HepG2 (cell line): Measurements from ENCODE around the gene METTL15. TPM values are rescaled to one million over a fixed set of nuclear protein-coding genes. Genes with fewer than 3 reads are reported as not detected.

ENCODE experiments used
- ATAC-seq: fragments of 200-7000 bp; cut with Tn5 transposase; 3 replicates; pipeline ENCODE4 v1.9.1; 2020; ENCODE audit warnings: mild to moderate bottlenecking, moderate library complexity
- BruUV-seq: library from RNA; stranded (reverse); fragments of 400-500 nt; replicated peaks from 2 replicates; lab custom pipeline; 2021; lab: Mats Ljungman, UMichigan
- CTCF ChIA-PET: fragments of 300-600 bp; formaldehyde crosslinking; extraction: SDS; loops from one replicate; lab custom pipeline; 2021; ENCODE audit warnings: low total read pairs, inconsistent platforms, low intra/inter-chr PET ratio; lab: Yijun Ruan, JAX
- POLR2A ChIA-PET: fragments of 350-600 bp; sonication (Branson Sonifier 250); formaldehyde crosslinking; loops from one replicate; lab custom pipeline; 2020; ENCODE audit warnings: antibody characterized with exemption, inconsistent platforms; lab: Yijun Ruan, JAX
- DNase-seq: peaks from one replicate; pipeline ENCODE4 v3.0.0-alpha.2; 2015; ENCODE audit warnings: low spot score
- FAIRE-seq: peaks from 3 replicates; lab custom pipeline; 2011; peaks lifted over from hg19 to GRCh38; lab: Jason Lieb, UNC
- H2AFZ ChIP-seq: one replicate; pipeline ENCODE4 v1.6.1; 2011; ENCODE audit warnings: low read length, inconsistent platforms
- H3K27ac ChIP-seq: fragments of 300-600 bp; 3 replicates; pipeline ENCODE4 v1.8.0; 2011; ENCODE audit warnings: mixed run types, mild to moderate bottlenecking, mixed read lengths, low read length, inconsistent platforms; ENCODE audit not compliant: insufficient read depth; ENCODE audit errors: extremely low read length
- H3K27me3 ChIP-seq, 2 experiments: fragments of 200-600 bp in 1 of 2; 2 replicates in 1 of 2; 3 replicates in 1 of 2; pipeline versions ENCODE4 v1.6.0 to v1.8.0; 2011; ENCODE audit warnings: low read length in 2 of 2, mild to moderate bottlenecking in 2 of 2, moderate library complexity in 2 of 2, inconsistent platforms in 1 of 2; ENCODE audit not compliant: insufficient read depth in 2 of 2, control insufficient read depth in 1 of 2
- H3K36me3 ChIP-seq, 2 experiments: fragments of 200-600 bp in 1 of 2; replicated peaks in 1 of 2; 2 replicates in 1 of 2; 3 replicates in 1 of 2; pipeline versions ENCODE4 v1.5.1 to v1.8.0; 2011; ENCODE audit warnings: low read length in 2 of 2, inconsistent platforms in 1 of 2; ENCODE audit not compliant: insufficient read depth in 2 of 2, control insufficient read depth in 1 of 2
- H3K4me1 ChIP-seq: 2 replicates; pipeline ENCODE4 v1.5.1; 2012; ENCODE audit warnings: low read length, inconsistent platforms; ENCODE audit not compliant: insufficient read depth
- H3K4me2 ChIP-seq: 2 replicates; pipeline ENCODE4 v1.6.0; 2011; ENCODE audit warnings: low read depth, low read length, inconsistent platforms
- H3K4me3 ChIP-seq, 3 experiments: fragments of 200-600 bp in 1 of 3; sonication (generic), shearing (Covaris generic) in 1 of 3; replicated peaks in 1 of 3; 2 replicates each; pipeline ENCODE4 v1.5.1; 2011 to 2016; ENCODE audit warnings: low read length in 3 of 3, inconsistent platforms in 2 of 3, low read depth in 2 of 3, mild to moderate bottlenecking in 2 of 3, control low read depth in 1 of 3, mixed read lengths in 1 of 3; ENCODE audit not compliant: insufficient read depth in 1 of 3
- H3K79me2 ChIP-seq: one replicate; pipeline ENCODE4 v1.6.1; 2011; ENCODE audit warnings: low read length, inconsistent platforms; ENCODE audit not compliant: insufficient read depth
- H3K9ac ChIP-seq: 2 replicates; pipeline ENCODE4 v1.6.0; 2011; ENCODE audit warnings: mild to moderate bottlenecking, low read depth, low read length, inconsistent platforms; ENCODE audit not compliant: insufficient read depth
- H3K9me3 ChIP-seq: 2 replicates; pipeline ENCODE4 v1.5.1; 2012; ENCODE audit warnings: mild to moderate bottlenecking, low read length
- H4K20me1 ChIP-seq: 2 replicates; pipeline ENCODE4 v1.6.0; 2011; ENCODE audit warnings: inconsistent platforms, mild to moderate bottlenecking, low read length, moderate library complexity; ENCODE audit not compliant: insufficient read depth
- MIER2 ChIP-seq: IDR thresholded peaks from 2 replicates; pipeline ENCODE4 v1.6.1; 2016; ENCODE audit warnings: missing biosample characterization, missing genetic modification reagents
- MLX ChIP-seq: IDR thresholded peaks from 2 replicates; pipeline ENCODE4 v1.6.1; 2016
- POGZ ChIP-seq: sonication (generic); formaldehyde crosslinking; IDR thresholded peaks from 2 replicates; pipeline ENCODE4 v1.4.0; 2020; ENCODE audit warnings: mild to moderate bottlenecking, missing genetic modification reagents
- RBAK ChIP-seq: sonication (generic); formaldehyde crosslinking; IDR thresholded peaks from 2 replicates; pipeline ENCODE4 v1.5.1; 2020; ENCODE audit warnings: mild to moderate bottlenecking, missing genetic modification reagents
- TAF15 ChIP-seq: fragments of 200-400 bp; formaldehyde crosslinking; IDR thresholded peaks from one replicate; pipeline ENCODE4 v1.6.1; 2018; ENCODE audit warnings: mild to moderate bottlenecking, low read depth, low read length; ENCODE audit not compliant: poor library complexity, severe bottlenecking
- ZMYM2 ChIP-seq: sonication (generic); formaldehyde crosslinking; IDR thresholded peaks from 2 replicates; pipeline ENCODE4 v1.8.0; 2022; ENCODE audit warnings: mild to moderate bottlenecking, missing genetic modification reagents
- ZNF253 ChIP-seq: sonication (generic); formaldehyde crosslinking; IDR thresholded peaks from 2 replicates; pipeline ENCODE4 v1.8.0; 2022; ENCODE audit warnings: mild to moderate bottlenecking, missing genetic modification reagents, borderline replicate concordance
- ZNF550 ChIP-seq: sonication (generic); formaldehyde crosslinking; IDR thresholded peaks from 2 replicates; pipeline ENCODE4 v1.4.0; 2020; ENCODE audit warnings: mild to moderate bottlenecking, missing genetic modification reagents, borderline replicate concordance
- ZNF615 ChIP-seq: sonication (generic); formaldehyde crosslinking; IDR thresholded peaks from 2 replicates; pipeline ENCODE4 v1.5.0; 2020; ENCODE audit warnings: mild to moderate bottlenecking, missing genetic modification reagents, borderline replicate concordance
- ZNF781 ChIP-seq: sonication (generic); formaldehyde crosslinking; IDR thresholded peaks from 2 replicates; pipeline ENCODE4 v1.5.1; 2020; ENCODE audit warnings: borderline replicate concordance, mild to moderate bottlenecking, missing genetic modification reagents; ENCODE audit errors: not compliant biosample characterization
- WGBS: methylation state at CpG from one replicate; pipeline ENCODE4 v1.1.6; 2017; ENCODE audit warnings: low lambda C conversion rate; 5-methylcytosine and 5-hydroxymethylcytosine counted together
- in situ Hi-C: cut with HindIII; loops from 2 replicates; pipeline ENCODE4 v1.10.0; 2017; ENCODE audit warnings: low pct_unique_long_range_greater_than_20kb; ENCODE audit not compliant: extremely low pct_ligation_motif_present
- intact Hi-C: fragments of 100-400 bp; cut with micrococcal nuclease; formaldehyde crosslinking; loops from one replicate; pipeline ENCODE4 v1.10.0; 2022; ENCODE audit not compliant: unreplicated experiment
- polyA plus RNA-seq, 8 experiments: library from polyadenylated mRNA; depleted of rRNA in 3 of 8; stranded (reverse) in 7 of 8; unstranded in 1 of 8; fragments of >200 nt; fragmentation: Illumina TruSeq in 4 of 8; extraction: Trizol in 4 of 8; gene quantifications; 2 replicates each; pipeline versions ENCODE4 v1.2.1 to v1.2.3, GENCODE V29; 2011 to 2016; ENCODE audit warnings: low read depth in 4 of 8, missing spikeins in 1 of 8, mixed read lengths in 1 of 8; ENCODE audit not compliant: insufficient read depth in 1 of 8
- total RNA-seq, 5 experiments: library from RNA; depleted of rRNA; stranded (reverse); fragments of >200 nt; fragmentation: Illumina TruSeq; extraction: Trizol; gene quantifications; 2 replicates each; pipeline ENCODE4 v1.2.3, GENCODE V29; 2016; ENCODE audit warnings: low read depth in 1 of 5
- TF ChIP-seq, protein P1 (sequence below): fragments of 450-650 bp; IDR thresholded peaks from 2 replicates; pipeline ENCODE4 v1.6.1; 2017; ENCODE audit warnings: mild to moderate bottlenecking

The METTL15 gene
- total and polyA plus RNA-seq, 2 of the 13 experiments (the other 11 are each of a cell fraction or from before 2014, with no cell fraction given), result 6.5 to 14.0 TPM

GRCh38 chr11:28195449-28195848, 87.3 kb downstream of the METTL15 start:
- ChIA-PET CTCF (no interaction called here), POLR2A (no interaction called here)
- Histone ChIP-seq H2AFZ (no peak overlapping the region), H3K9me3 (peaks cover 11% of the 10 kb centered on the region; the same call in 1 of the 2 replicates), H3K4me2 (no peak overlapping the region), H4K20me1 (no peaks in the 10 kb centered on the region; the same call in 1 of the 2 replicates), H3K27me3 (no peaks in the 10 kb centered on the region), H3K79me2 (no peaks in the 10 kb centered on the region), H3K36me3 (no peaks in the 10 kb centered on the region), H3K9ac (no peak overlapping the region), H3K27ac (no peak overlapping the region), H3K4me3 (no peak overlapping the region), H3K4me1 (no peaks in the 10 kb centered on the region)
- TF ChIP-seq ZNF615, result no peak
- TF ChIP-seq MLX, result no peak
- no peak for TF ChIP-seq MIER2 (CRISPR knock-in tag)
- TF ChIP-seq TAF15, result no peak
- no peak for TF ChIP-seq RBAK (CRISPR knock-in tag)
- TF ChIP-seq, protein P1, sequence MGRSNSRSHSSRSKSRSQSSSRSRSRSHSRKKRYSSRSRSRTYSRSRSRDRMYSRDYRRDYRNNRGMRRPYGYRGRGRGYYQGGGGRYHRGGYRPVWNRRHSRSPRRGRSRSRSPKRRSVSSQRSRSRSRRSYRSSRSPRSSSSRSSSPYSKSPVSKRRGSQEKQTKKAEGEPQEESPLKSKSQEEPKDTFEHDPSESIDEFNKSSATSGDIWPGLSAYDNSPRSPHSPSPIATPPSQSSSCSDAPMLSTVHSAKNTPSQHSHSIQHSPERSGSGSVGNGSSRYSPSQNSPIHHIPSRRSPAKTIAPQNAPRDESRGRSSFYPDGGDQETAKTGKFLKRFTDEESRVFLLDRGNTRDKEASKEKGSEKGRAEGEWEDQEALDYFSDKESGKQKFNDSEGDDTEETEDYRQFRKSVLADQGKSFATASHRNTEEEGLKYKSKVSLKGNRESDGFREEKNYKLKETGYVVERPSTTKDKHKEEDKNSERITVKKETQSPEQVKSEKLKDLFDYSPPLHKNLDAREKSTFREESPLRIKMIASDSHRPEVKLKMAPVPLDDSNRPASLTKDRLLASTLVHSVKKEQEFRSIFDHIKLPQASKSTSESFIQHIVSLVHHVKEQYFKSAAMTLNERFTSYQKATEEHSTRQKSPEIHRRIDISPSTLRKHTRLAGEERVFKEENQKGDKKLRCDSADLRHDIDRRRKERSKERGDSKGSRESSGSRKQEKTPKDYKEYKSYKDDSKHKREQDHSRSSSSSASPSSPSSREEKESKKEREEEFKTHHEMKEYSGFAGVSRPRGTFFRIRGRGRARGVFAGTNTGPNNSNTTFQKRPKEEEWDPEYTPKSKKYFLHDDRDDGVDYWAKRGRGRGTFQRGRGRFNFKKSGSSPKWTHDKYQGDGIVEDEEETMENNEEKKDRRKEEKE, result no peak
- no peak for TF ChIP-seq ZMYM2 (CRISPR knock-in tag)
- TF ChIP-seq ZNF253 (CRISPR knock-in tag), result no peak
- no peak for TF ChIP-seq ZNF781 (CRISPR knock-in tag)
- TF ChIP-seq ZNF550 (CRISPR knock-in tag), result no peak
- no peak for TF ChIP-seq POGZ (CRISPR knock-in tag)
- FAIRE-seq (no peak), DNase-seq (no peak), ATAC-seq (no peak)
- no TSS peak for BruUV-seq
- WGBS, result 96% methylated on average over 2 of the region's 2 CpGs
- in situ Hi-C loops, result no loop called here
- intact Hi-C loops, result no loop called here
